K562 (cell line): Measurements from ENCODE around the gene GPR75. TPM values are rescaled to one million over a fixed set of nuclear protein-coding genes. Genes with fewer than 3 reads are reported as not detected.

ENCODE experiments used
- ATAC-seq: fragments of 200-7000 bp; cut with Tn5 transposase; 3 replicates; pipeline ENCODE4 v1.9.1; 2020; ENCODE audit warnings: moderate library complexity
- BruUV-seq: library from RNA; stranded (reverse); fragments of 400-500 nt; replicated peaks from 2 replicates; lab custom pipeline; 2021; lab: Mats Ljungman, UMichigan
- CTCF ChIA-PET: fragments of 300-600 bp; formaldehyde crosslinking; extraction: SDS; loops from one replicate; lab custom pipeline; 2021; ENCODE audit warnings: low intra/inter-chr PET ratio; lab: Yijun Ruan, JAX
- POLR2A ChIA-PET: fragments of 300-600, 350-650 bp; sonication (Branson Sonifier 250); formaldehyde crosslinking; extraction: SDS; loops from one replicate; lab custom pipeline; 2021; ENCODE audit warnings: antibody characterized with exemption, inconsistent platforms; lab: Yijun Ruan, JAX
- DNase-seq, 4 experiments: peaks; one replicate each; pipeline versions ENCODE4 v3.0.0 to v3.0.0-alpha.2; 2011 to 2018; ENCODE audit warnings: low spot score in 3 of 4, mixed read lengths in 3 of 4; ENCODE audit errors: extremely low read depth in 1 of 4
- FAIRE-seq: peaks from 2 replicates; lab custom pipeline; 2011; peaks lifted over from hg19 to GRCh38; lab: Jason Lieb, UNC
- H2AFZ ChIP-seq: 2 replicates; pipeline ENCODE4 v1.6.0; 2011; ENCODE audit warnings: low read depth, low read length, control low read depth, inconsistent platforms
- H3K27ac ChIP-seq: fragments of 200-600 bp; 3 replicates; pipeline ENCODE4 v1.8.0; 2011; ENCODE audit warnings: low read depth, mild to moderate bottlenecking, control low read depth, inconsistent platforms, low read length, moderate library complexity, mixed read lengths; ENCODE audit errors: extremely low read depth
- H3K27me3 ChIP-seq, 2 experiments: fragments of 300-600 bp in 1 of 2; 2 replicates in 1 of 2; 3 replicates in 1 of 2; pipeline versions ENCODE4 v1.6.0 to v1.8.0; 2011; ENCODE audit warnings: inconsistent platforms in 2 of 2, low read length in 2 of 2, mild to moderate bottlenecking in 1 of 2, mixed read lengths in 1 of 2, moderate library complexity in 1 of 2; ENCODE audit not compliant: control insufficient read depth in 2 of 2, insufficient read depth in 2 of 2
- H3K36me3 ChIP-seq: fragments of 300-600 bp; 3 replicates; pipeline ENCODE4 v1.8.0; 2011; ENCODE audit warnings: mild to moderate bottlenecking, low read length, inconsistent platforms; ENCODE audit not compliant: control insufficient read depth, insufficient read depth
- H3K4me1 ChIP-seq, 2 experiments: fragments of 200-600 bp in 1 of 2; replicated peaks in 1 of 2; 2 replicates in 1 of 2; 3 replicates in 1 of 2; pipeline versions ENCODE4 v1.5.1 to v1.8.0; 2011; ENCODE audit warnings: inconsistent platforms in 2 of 2, low read length in 2 of 2, mild to moderate bottlenecking in 1 of 2, mixed read lengths in 1 of 2, moderate library complexity in 1 of 2; ENCODE audit not compliant: control insufficient read depth in 2 of 2, insufficient read depth in 2 of 2
- H3K4me2 ChIP-seq: 2 replicates; pipeline ENCODE4 v1.6.1; 2011; ENCODE audit warnings: low read length, control low read depth, inconsistent platforms, mixed read lengths; ENCODE audit not compliant: insufficient read depth
- H3K4me3 ChIP-seq: fragments of 200-600 bp; sonication (generic), shearing (Covaris generic); 2 replicates; pipeline ENCODE4 v1.5.1; 2016; ENCODE audit warnings: control low read depth, inconsistent platforms
- H3K79me2 ChIP-seq: fragments of 200-600 bp; 3 replicates; pipeline ENCODE4 v1.8.0; 2011; ENCODE audit warnings: low read length, inconsistent platforms; ENCODE audit not compliant: control insufficient read depth, insufficient read depth
- H3K9ac ChIP-seq, 2 experiments: 2 replicates each; pipeline versions ENCODE4 v1.6.0 to v1.6.1; 2011; ENCODE audit warnings: low read depth in 2 of 2, low read length in 2 of 2, control low read depth in 1 of 2, inconsistent platforms in 1 of 2, mild to moderate bottlenecking in 1 of 2, mixed read lengths in 1 of 2; ENCODE audit not compliant: insufficient read depth in 1 of 2
- H3K9me1 ChIP-seq: one replicate; pipeline ENCODE4 v1.6.0; 2011; ENCODE audit warnings: inconsistent platforms, mild to moderate bottlenecking, low read length, moderate library complexity; ENCODE audit not compliant: control insufficient read depth, insufficient read depth
- H3K9me3 ChIP-seq: replicated peaks from 2 replicates; pipeline ENCODE4 v1.5.1; 2011; ENCODE audit warnings: low read depth, low read length, inconsistent platforms; ENCODE audit not compliant: control insufficient read depth, insufficient read depth
- H4K20me1 ChIP-seq: replicated peaks from 2 replicates; pipeline ENCODE4 v1.6.1; 2011; ENCODE audit warnings: low read length, inconsistent platforms, mixed read lengths; ENCODE audit not compliant: control insufficient read depth, insufficient read depth
- CCAR2 ChIP-seq: fragments of 200-400 bp; formaldehyde crosslinking; IDR thresholded peaks from 2 replicates; pipeline ENCODE4 v1.6.1; 2017; ENCODE audit warnings: mild to moderate bottlenecking, low read depth, low read length
- HNRNPL ChIP-seq: fragments of 200-400 bp; formaldehyde crosslinking; IDR thresholded peaks from 2 replicates; pipeline ENCODE4 v1.6.1; 2017; ENCODE audit warnings: low read depth, mild to moderate bottlenecking, low read length
- MXI1 ChIP-seq: IDR thresholded peaks from 2 replicates; pipeline ENCODE4 v1.6.1; 2011; ENCODE audit warnings: low read depth, mild to moderate bottlenecking, improper control_type of control experiment, low read length
- POLR2A ChIP-seq: fragments of 450-650 bp; conservative IDR thresholded peaks from 2 replicates; pipeline ENCODE4 v1.6.1; 2016
- POLR2H ChIP-seq: IDR thresholded peaks from 2 replicates; pipeline ENCODE4 v1.6.1; 2016; ENCODE audit warnings: missing genetic modification characterization, low read depth, mild to moderate bottlenecking, control low read depth, missing compliant biosample characterization, moderate library complexity
- SIRT6 ChIP-seq: IDR thresholded peaks from one replicate; pipeline ENCODE4 v1.6.1; 2012; ENCODE audit warnings: low read depth, mild to moderate bottlenecking, control low read depth, inconsistent platforms, low read length, moderate library complexity
- TAF7 ChIP-seq: fragments of 450-650 bp; IDR thresholded peaks from 2 replicates; pipeline ENCODE4 v1.6.1; 2016; ENCODE audit warnings: missing genetic modification characterization, missing compliant biosample characterization
- WGBS: fragments of 100-300 bp; shearing (Covaris generic); methylation state at CpG from one replicate; pipeline ENCODE4 v1.1.6; 2016; ENCODE audit warnings: low coverage, mixed read lengths; ENCODE audit not compliant: insufficient coverage; ENCODE audit errors: missing lambda C conversion rate; 5-methylcytosine and 5-hydroxymethylcytosine counted together
- in situ Hi-C: fragments of 300-500 bp; cut with MboI; formaldehyde crosslinking; loops from 4 replicates; pipeline ENCODE4 v1.15.0; 2018; ENCODE audit warnings: inconsistent platforms, mixed read lengths
- intact Hi-C: fragments of 100-400 bp; cut with micrococcal nuclease; formaldehyde crosslinking; loops from 2 replicates; pipeline ENCODE4 v1.14.2; 2022
- polyA plus RNA-seq, 8 experiments: library from polyadenylated mRNA; depleted of rRNA in 4 of 8; stranded (reverse) in 5 of 8; unstranded in 3 of 8; fragments of >200 nt; fragmentation: Nextera tagmentation in 2 of 8; fragmentation: Illumina TruSeq in 1 of 8; extraction: Ambion mirVana in 2 of 8; extraction: Trizol in 1 of 8; gene quantifications; 2 replicates each; pipeline versions ENCODE4 v1.2.1 to v1.2.3, GENCODE V29; 2011 to 2014; ENCODE audit warnings: inconsistent platforms in 1 of 8, missing spikeins in 1 of 8
- total RNA-seq, 7 experiments: library from RNA; depleted of rRNA in 6 of 7; stranded (reverse); fragments of >200 nt in 6 of 7; fragmentation: Illumina TruSeq in 2 of 7; extraction: Trizol in 2 of 7; gene quantifications; 2 replicates each; pipeline versions ENCODE4 v1.2.1 to v1.2.3, GENCODE V29; 2011 to 2021; ENCODE audit warnings: low replicate concordance in 1 of 7

GPR75 gene
- total and polyA plus RNA-seq, 9 of the 15 experiments (the other 6 are each of a cell fraction or from before 2014, with no cell fraction given), result 0.10 to 3.9 (median 2.3) TPM

GRCh38 chr2:53820711-53821110 is 39.1 kb downstream of the GPR75 start:
- CTCF ChIA-PET, result no interaction called here

GRCh38 chr2:53820048-53820447 is 39.7 kb downstream of the GPR75 start:
- no peak for FAIRE-seq
- no peak overlapping the region for H3K4me3 ChIP-seq
- no peak overlapping the region for H3K27ac ChIP-seq
- H3K36me3 ChIP-seq, result peaks cover 33% of the 10 kb centered on the region
- intact Hi-C loops (loop anchor here (10.0 kb wide), 2 partner anchors 225 to 395 kb away; no protein-coding TSS in a partner anchor), in situ Hi-C loops (no loop called here)
- no peaks in the 10 kb centered on the region; a peak in 1 of 5 replicates for H3K4me1 ChIP-seq
- no TSS peak for BruUV-seq
- H2AFZ ChIP-seq, result no peak overlapping the region
- no peaks in the 10 kb centered on the region for H3K79me2 ChIP-seq
- H3K9me3 ChIP-seq, result no peaks in the 10 kb centered on the region
- no peak overlapping the region for H3K9ac ChIP-seq
- H3K9me1 ChIP-seq, result no peaks in the 10 kb centered on the region
- no peaks in the 10 kb centered on the region for H4K20me1 ChIP-seq
- ChIA-PET CTCF (no interaction called here), POLR2A (interaction anchor here (1.0 to 1.1 kb wide), 2 partner anchors 42 to 52 kb away, joined by 3 read pairs; partner anchors contain the start of gene CHAC2)
- TF ChIP-seq POLR2A (0 out of 2 replicates have a peak, but pooled peaks have one; percentile 10), SIRT6 (no peak)
- DNase-seq, result no peak
- H3K4me2 ChIP-seq, result no peak overlapping the region
- WGBS, result 86% methylated on average over 9 of the region's 9 CpGs
- no peak for ATAC-seq
- no peaks in the 10 kb centered on the region for H3K27me3 ChIP-seq

More at GRCh38 chr2:53820711-53821110, 39.1 kb downstream of the GPR75 start:
- in situ Hi-C loops (no loop called here), intact Hi-C loops (loop anchor here (10.0 kb wide), 2 partner anchors 226 to 396 kb away; no protein-coding TSS in a partner anchor)
- POLR2A ChIA-PET, result interaction anchor here (0.7 kb wide), 1 partner anchor 13 kb away, joined by 3 read pairs; no protein-coding TSS in a partner anchor
- FAIRE-seq (no peak), ATAC-seq (peak; percentile 50), DNase-seq (no peak)
- WGBS, result 60% methylated on average over 4 of the region's 4 CpGs
- Histone ChIP-seq H2AFZ (no peak overlapping the region), H3K27ac (no peak overlapping the region), H3K27me3 (no peaks in the 10 kb centered on the region), H3K9me3 (no peaks in the 10 kb centered on the region), H3K4me3 (no peak overlapping the region), H3K36me3 (peaks cover 27% of the 10 kb centered on the region; the same call in 2 of the 3 replicates), H3K9ac (no peak overlapping the region), H3K4me2 (no peak overlapping the region), H3K4me1 (no peaks in the 10 kb centered on the region; a peak in 1 of 5 replicates), H3K9me1 (no peaks in the 10 kb centered on the region), H3K79me2 (no peaks in the 10 kb centered on the region), H4K20me1 (no peaks in the 10 kb centered on the region)
- TF ChIP-seq POLR2H (tag) (no peak), CCAR2 (no peak), TAF7 (tag) (no peak), MXI1 (no peak), HNRNPL (no peak)
- BruUV-seq, result no TSS peak
